ENCODE measurements around the gene ST6GALNAC4. TPM values are rescaled to one million over a fixed set of nuclear protein-coding genes. Genes with fewer than 3 reads are reported as not detected.

ST6GALNAC4 gene
- total RNA-seq, 1 donor from 2014 or later, result 15.8 TPM

DNA sequence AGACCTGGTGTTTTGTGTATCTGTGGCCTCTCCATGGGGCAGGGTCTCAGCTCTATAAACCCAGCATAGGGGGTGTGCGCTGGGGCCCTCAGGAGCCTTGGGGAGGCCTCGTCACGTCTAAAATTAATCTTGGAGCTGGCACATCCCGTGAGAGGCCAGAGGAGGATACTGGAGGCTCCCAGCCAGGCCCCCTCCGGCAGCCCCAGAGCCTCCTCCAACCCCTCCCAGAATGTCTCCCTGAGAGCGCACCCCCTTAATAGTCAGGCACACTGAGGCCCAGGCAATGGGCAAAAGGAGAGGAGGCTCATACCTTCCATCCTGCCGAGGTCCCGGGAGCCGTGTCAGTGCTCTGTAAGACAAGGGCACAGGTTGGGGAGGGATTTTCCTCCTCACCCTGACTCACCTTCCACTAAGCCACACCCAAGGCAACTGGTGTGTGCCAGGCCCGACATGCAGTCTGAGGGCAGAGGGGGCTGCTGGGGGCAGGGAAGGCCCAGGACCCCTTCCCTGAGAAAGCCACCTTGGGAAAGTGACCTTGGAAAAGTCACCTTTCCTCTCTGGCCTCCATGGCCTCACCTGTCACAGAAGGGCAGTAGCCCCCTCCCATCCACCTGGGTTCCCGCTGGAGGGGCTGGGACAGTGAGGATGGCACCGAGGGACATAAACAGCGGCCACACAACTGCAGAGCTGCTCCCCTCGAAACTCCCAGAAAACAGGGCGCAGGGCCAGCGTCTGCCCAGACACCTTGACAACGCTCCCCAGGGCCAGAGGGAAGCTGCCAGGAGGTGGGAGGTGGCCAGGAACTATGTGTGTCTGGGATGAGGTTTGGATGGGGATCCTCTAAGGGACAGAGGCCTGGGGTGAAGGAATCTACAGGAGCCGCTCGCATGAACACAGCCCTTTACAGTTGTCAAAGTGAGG lies 42.3 kb downstream of the ST6GALNAC4 start:
- Mint-ChIP-seq H3K27ac (ENCODE audit: unreplicated experiment) (no peak overlapping the region), H3K4me3 (ENCODE audit: unreplicated experiment) (peak overlapping the region; percentile 34), H3K4me1 (ENCODE audit: low read depth, unreplicated experiment) (peaks cover 4% of the 10 kb centered on the region), H3K27me3 (ENCODE audit: unreplicated experiment) (peaks cover 13% of the 10 kb centered on the region), H3K9me3 (ENCODE audit: unreplicated experiment) (peaks cover 2% of the 10 kb centered on the region), H3K36me3 (ENCODE audit: unreplicated experiment) (peaks cover 4% of the 10 kb centered on the region)
- TF ChIP-seq, protein P1, sequence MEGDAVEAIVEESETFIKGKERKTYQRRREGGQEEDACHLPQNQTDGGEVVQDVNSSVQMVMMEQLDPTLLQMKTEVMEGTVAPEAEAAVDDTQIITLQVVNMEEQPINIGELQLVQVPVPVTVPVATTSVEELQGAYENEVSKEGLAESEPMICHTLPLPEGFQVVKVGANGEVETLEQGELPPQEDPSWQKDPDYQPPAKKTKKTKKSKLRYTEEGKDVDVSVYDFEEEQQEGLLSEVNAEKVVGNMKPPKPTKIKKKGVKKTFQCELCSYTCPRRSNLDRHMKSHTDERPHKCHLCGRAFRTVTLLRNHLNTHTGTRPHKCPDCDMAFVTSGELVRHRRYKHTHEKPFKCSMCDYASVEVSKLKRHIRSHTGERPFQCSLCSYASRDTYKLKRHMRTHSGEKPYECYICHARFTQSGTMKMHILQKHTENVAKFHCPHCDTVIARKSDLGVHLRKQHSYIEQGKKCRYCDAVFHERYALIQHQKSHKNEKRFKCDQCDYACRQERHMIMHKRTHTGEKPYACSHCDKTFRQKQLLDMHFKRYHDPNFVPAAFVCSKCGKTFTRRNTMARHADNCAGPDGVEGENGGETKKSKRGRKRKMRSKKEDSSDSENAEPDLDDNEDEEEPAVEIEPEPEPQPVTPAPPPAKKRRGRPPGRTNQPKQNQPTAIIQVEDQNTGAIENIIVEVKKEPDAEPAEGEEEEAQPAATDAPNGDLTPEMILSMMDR (IDR thresholded peaks at IDR 0.05; ENCODE audit: partially characterized antibody, unreplicated experiment), result no peak
- DNase-seq, result no peak

DNA sequence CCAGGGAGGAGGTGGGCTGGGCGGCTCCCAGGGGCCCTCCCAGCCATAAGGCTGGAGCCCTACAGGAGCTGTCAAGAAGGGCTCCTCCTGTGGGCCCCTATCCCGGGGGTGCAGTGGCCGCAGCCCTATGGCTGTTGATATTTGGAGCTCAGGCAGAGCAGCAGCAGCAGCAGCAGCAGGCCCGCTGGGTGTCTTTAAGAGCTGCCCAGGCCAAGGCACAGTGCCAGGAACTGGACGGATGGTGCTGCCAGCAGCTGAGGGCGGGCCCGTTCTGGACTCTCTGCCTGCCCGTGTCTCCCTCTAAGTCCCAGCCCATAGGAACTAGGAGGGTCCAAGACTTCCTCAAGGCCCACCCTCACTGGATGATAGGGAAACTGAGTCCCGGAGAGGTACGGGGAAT lies 43.0 kb downstream of the ST6GALNAC4 start:
- DNase-seq, result no peak
- H3K4me1 Mint-ChIP-seq (ENCODE audit: low read depth, unreplicated experiment), result peaks cover 4% of the 10 kb centered on the region
- no peak overlapping the region for H3K27ac Mint-ChIP-seq (ENCODE audit: unreplicated experiment)
- H3K27me3 Mint-ChIP-seq (ENCODE audit: unreplicated experiment), result peaks cover 12% of the 10 kb centered on the region
- peaks cover 4% of the 10 kb centered on the region for H3K36me3 Mint-ChIP-seq (ENCODE audit: unreplicated experiment)
- no peak overlapping the region for H3K4me3 Mint-ChIP-seq (ENCODE audit: unreplicated experiment)
- H3K9me3 Mint-ChIP-seq (ENCODE audit: unreplicated experiment), result peaks cover 2% of the 10 kb centered on the region
- TF ChIP-seq, protein P1 (IDR thresholded peaks at IDR 0.05; ENCODE audit: partially characterized antibody, unreplicated experiment), result no peak

DNA sequence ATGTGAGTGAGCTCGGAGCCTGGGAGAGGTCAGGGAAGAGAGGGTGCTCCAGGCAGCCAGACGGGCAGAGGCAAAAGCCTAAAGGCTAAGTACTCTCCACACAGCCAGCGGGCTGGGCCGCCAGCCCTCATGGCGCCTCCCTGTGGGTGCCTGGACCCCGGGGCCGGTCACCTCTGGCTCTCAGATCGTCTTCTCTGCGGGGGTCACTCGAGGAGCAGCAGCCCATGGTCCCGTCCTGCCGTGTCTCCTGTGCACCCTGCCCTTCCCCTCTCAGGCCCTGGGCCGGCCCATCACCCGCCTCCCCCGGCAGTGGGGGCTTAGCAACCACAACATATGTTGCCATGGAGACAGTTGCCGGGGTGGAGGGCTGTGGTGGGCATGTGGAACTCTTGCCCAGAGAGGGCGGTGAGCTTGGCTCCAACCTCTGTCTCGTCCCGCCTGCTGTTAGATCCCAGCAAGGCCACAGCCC lies 43.6 kb downstream of the ST6GALNAC4 start:
- Mint-ChIP-seq H3K4me3 (ENCODE audit: unreplicated experiment) (no peak overlapping the region), H3K4me1 (ENCODE audit: low read depth, unreplicated experiment) (peaks cover 4% of the 10 kb centered on the region), H3K27me3 (ENCODE audit: unreplicated experiment) (peaks cover 11% of the 10 kb centered on the region), H3K9me3 (ENCODE audit: unreplicated experiment) (peaks cover 2% of the 10 kb centered on the region), H3K36me3 (ENCODE audit: unreplicated experiment) (peaks cover 4% of the 10 kb centered on the region), H3K27ac (ENCODE audit: unreplicated experiment) (no peak overlapping the region)
- DNase-seq, result peak; percentile 41
- TF ChIP-seq, protein P1 (IDR thresholded peaks at IDR 0.05; ENCODE audit: partially characterized antibody, unreplicated experiment), result no peak

DNA sequence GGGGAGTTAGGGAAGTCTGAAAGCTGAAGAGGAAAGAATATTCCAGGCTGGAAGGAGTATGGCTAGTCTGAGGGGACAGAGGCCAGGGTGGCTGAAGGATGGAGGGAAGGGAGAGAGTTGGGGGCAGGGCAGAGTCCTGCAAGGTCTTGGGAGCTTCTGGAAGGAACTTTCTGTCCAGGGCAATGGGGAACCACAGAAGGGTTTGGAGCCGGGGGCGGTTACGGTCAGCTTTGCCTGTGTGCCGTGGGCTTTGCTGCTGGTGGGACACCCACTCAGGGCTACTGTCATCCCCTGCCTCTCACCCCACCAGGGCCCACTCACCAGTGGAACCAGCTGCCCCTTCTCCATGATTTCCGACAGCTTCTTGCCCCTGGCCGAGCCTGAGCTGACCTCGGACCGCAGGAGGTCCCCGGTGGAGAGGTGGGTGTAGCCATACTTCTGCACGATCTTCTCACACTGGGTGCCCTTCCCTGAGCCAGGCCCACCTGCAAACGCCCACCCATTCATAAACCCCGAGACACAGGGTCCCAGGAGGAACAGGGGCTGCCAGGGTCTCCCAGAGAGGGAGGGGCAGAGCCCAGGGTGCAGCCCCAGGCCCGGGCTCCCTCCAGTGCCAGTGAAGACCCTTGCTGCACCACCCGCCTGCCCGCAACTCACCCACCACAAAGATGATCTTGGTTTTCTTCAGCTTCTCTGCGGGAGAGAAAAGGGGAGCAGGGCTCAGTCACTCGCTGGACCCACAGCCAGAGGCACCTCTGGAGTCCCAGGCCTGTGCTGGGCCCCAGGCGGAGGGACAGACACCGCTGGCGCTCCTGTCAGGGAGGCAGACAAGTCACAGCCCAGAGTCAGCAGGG lies 44.2 kb downstream of the ST6GALNAC4 start:
- Mint-ChIP-seq H3K4me3 (ENCODE audit: unreplicated experiment) (no peak overlapping the region), H3K27me3 (ENCODE audit: unreplicated experiment) (peaks cover 10% of the 10 kb centered on the region), H3K4me1 (ENCODE audit: low read depth, unreplicated experiment) (peaks cover 4% of the 10 kb centered on the region), H3K27ac (ENCODE audit: unreplicated experiment) (no peak overlapping the region), H3K9me3 (ENCODE audit: unreplicated experiment) (peaks cover 2% of the 10 kb centered on the region), H3K36me3 (ENCODE audit: unreplicated experiment) (peaks cover 4% of the 10 kb centered on the region)
- TF ChIP-seq, protein P1 (IDR thresholded peaks at IDR 0.05; ENCODE audit: partially characterized antibody, unreplicated experiment), result no peak
- DNase-seq, result no peak

Data from glutamatergic neuron (in vitro differentiated cells).